IPS-15b (cell line): ENCODE results near the gene GMDS.

ENCODE experiments used
- H3K27me3 ChIP-seq: one replicate; pipeline ENCODE4 v1.6.1; 2013; ENCODE audit warnings: low read length; ENCODE audit not compliant: control insufficient read depth, insufficient read depth
- H3K36me3 ChIP-seq: one replicate; pipeline ENCODE4 v1.6.1; 2013; ENCODE audit warnings: low read length; ENCODE audit not compliant: control insufficient read depth, insufficient read depth
- H3K4me1 ChIP-seq: one replicate; pipeline ENCODE4 v1.6.1; 2013; ENCODE audit warnings: mild to moderate bottlenecking, low read length; ENCODE audit not compliant: control insufficient read depth, insufficient read depth
- H3K4me3 ChIP-seq: one replicate; pipeline ENCODE4 v1.5.1; 2013; ENCODE audit warnings: low read depth, low read length
- H3K9ac ChIP-seq: one replicate; pipeline ENCODE4 v1.6.1; 2013; ENCODE audit warnings: low read depth, mild to moderate bottlenecking, low read length
- H3K9me3 ChIP-seq: one replicate; pipeline ENCODE4 v1.6.1; 2013; ENCODE audit warnings: mild to moderate bottlenecking, low read length; ENCODE audit not compliant: control insufficient read depth, insufficient read depth

The GMDS gene

DNA sequence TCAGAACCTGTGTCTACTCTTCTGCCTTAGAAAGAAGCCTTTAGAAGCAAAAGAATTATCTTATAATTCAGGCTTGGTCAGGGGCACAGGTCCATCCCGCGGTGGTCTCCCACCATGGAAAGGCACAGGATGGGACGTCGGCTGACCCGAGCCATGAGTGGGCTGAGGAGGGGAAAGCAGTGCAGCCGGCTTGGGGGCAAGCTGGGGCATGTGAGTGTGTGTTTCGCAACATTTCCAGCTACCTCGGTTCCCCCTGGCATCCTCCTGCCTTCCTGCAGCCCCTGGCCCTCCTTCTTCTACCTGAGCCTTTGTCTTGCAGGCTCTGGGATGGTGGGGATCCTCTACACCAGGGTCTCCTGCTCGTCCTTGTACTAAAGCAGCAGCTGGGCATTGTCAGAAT is 664.8 kb downstream of the GMDS start:
- no peak overlapping the region for H3K4me3 ChIP-seq
- no peaks in the 10 kb centered on the region for H3K9me3 ChIP-seq
- no peaks in the 10 kb centered on the region for H3K36me3 ChIP-seq
- H3K4me1 ChIP-seq = peaks cover 5% of the 10 kb centered on the region
- peaks cover 3% of the 10 kb centered on the region for H3K27me3 ChIP-seq
- no peak overlapping the region for H3K9ac ChIP-seq

DNA sequence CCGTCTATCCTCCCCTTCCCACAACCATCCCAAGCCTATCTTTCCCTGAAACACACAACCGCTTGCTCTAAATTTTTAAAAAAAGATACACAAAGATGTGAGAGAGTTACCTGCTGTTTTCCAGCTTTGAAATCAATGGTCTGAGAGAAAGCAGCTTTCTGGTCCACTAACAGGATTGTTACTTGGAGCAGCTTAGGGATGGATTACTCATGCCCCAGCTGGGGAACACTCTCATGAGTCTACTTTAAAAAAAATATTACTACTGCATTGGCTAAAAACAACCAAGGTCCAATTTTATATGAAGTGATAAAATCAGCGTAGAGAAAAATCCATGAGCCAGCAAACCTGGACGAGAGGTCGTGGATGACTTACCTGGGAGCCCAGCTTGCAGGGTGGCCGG is 665.3 kb downstream of the GMDS start:
- Histone ChIP-seq H3K4me1 (peaks cover 9% of the 10 kb centered on the region), H3K27me3 (peaks cover 3% of the 10 kb centered on the region), H3K9me3 (no peaks in the 10 kb centered on the region), H3K9ac (no peak overlapping the region), H3K4me3 (no peak overlapping the region), H3K36me3 (no peaks in the 10 kb centered on the region)

DNA sequence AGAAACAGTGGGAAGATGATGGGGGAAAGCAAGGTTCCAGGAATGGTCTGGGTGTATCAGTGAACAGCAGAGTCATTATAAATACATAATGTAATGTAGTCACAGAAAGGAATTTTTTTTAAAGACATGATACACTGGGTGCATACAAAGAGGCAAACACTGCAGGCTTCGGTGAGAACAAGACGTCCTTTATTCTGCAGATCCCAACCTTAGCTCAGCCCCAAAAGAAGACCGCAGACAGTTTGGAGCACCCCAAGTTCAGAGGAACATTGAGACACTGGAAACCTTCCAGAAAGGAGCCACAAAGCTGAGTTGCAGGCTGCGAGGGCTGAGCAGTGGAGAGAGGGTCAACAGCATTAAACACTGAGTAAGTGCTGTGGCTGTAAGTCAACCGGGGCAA is 666.3 kb downstream of the GMDS start:
- Histone ChIP-seq H3K9me3 (no peaks in the 10 kb centered on the region), H3K4me3 (no peak overlapping the region), H3K27me3 (peaks cover 3% of the 10 kb centered on the region), H3K36me3 (no peaks in the 10 kb centered on the region), H3K4me1 (peaks cover 13% of the 10 kb centered on the region), H3K9ac (no peak overlapping the region)

DNA sequence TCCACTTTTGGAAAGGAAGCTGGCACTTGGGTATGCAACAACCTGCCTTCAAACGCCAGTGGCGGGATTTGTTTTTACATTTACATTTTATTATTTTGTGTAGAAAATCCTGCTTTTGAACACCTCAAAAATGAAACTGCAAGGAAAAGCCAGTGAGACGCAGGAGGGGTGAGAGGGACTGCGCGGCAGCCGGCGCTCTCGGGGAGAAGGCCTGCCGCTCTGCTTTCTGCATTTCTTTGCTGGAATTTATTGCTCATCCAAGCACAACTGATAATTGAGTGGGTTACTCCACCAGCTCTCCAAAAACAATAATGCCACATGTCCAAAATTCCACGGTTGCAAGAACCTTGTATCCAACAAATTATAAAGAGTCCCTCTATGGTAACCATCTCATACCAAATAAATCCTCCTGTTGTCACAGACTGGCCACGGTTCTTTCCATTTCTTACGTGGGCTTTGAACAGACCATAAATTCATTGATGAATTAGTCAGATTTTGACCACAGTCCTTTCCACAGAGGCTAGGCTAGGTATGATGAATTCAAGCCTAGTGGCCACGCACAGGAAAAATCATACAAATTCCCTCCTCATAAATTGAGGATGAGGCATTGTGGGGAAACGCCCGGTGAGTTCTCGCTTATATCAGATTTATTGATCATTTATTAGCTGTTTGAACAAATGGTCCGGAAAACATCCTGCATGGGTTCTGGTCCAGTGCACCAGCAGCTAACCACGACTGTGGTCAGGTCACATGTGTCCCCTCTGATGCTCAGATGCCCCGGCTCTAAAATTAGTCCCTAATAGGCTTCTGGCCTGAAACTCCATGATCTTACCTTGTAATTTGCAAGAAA is 667.3 kb downstream of the GMDS start:
- Histone ChIP-seq H3K9me3 (no peaks in the 10 kb centered on the region), H3K4me3 (no peak overlapping the region), H3K36me3 (no peaks in the 10 kb centered on the region), H3K27me3 (peaks cover 3% of the 10 kb centered on the region), H3K4me1 (peaks cover 13% of the 10 kb centered on the region), H3K9ac (no peak overlapping the region)

DNA sequence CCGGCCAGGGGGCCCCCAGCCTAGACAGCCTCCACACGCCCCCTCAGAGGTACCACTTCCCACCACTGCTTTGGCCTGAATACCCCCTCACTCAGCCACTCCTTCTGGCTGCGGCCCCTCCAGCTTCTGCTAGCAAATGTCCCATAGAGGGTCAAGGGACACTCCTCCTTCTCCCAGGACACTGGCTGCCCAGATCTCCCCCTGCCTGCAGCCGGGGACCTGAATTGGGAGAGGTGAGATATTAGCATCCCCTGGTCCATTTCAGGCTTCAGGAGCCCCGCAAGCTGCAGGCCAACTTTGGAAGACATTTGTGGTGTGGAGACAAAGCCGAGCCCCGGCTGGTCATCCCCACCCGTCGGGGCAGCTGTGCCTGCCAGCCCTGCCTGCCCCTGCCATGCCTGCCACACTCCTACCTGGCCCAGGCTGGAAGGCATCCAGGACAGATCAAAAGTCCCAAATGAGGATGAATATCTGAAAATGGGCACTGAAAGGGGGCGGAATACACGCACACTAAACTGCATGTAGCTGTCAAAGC is 668.2 kb downstream of the GMDS start:
- H3K36me3 ChIP-seq = no peaks in the 10 kb centered on the region
- peaks cover 13% of the 10 kb centered on the region for H3K4me1 ChIP-seq
- no peaks in the 10 kb centered on the region for H3K9me3 ChIP-seq
- H3K27me3 ChIP-seq = peaks cover 3% of the 10 kb centered on the region
- no peak overlapping the region for H3K9ac ChIP-seq
- H3K4me3 ChIP-seq = no peak overlapping the region

DNA sequence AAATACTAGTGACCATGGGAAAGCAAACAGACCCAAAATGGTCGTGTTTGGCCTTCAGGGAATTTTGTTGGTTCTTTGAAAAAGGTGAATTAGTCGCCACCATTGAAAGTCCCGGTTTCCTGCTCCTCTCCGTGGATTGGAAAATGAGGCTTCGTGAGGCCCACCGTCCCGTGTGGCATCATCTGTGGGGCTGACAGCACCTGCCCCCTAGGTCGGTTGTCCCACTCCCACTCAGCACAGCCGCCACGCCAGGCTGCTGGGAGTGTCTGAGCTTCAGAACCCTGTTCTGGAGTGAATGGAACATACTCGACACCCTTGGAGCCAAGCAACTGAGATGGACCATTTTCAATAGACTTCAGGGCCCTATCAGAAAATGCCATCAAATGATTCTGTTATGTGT is 668.7 kb downstream of the GMDS start:
- peaks cover 3% of the 10 kb centered on the region for H3K27me3 ChIP-seq
- H3K36me3 ChIP-seq = no peaks in the 10 kb centered on the region
- peaks cover 13% of the 10 kb centered on the region for H3K4me1 ChIP-seq
- no peaks in the 10 kb centered on the region for H3K9me3 ChIP-seq
- no peak overlapping the region for H3K4me3 ChIP-seq
- H3K9ac ChIP-seq = no peak overlapping the region

DNA sequence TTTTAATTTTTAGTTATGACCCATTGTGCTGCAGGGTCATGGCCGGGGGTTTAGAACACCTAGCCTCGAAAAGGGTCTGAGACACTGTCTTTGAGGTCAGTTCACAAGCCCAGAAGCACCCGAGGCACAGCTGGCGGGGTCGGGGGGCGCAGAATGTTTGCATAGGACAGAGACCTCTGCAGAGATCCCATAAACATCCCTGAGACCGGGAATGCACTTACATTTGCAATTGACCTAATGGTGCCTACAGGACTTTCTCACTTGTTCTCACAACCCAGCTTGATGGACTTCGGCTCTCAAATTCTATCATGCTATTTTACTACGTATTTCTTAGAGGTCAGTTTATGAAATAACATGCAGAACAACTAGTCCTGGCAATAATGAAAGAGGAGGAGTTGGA is 669.2 kb downstream of the GMDS start:
- Histone ChIP-seq H3K36me3 (no peaks in the 10 kb centered on the region), H3K4me3 (no peak overlapping the region), H3K27me3 (peaks cover 3% of the 10 kb centered on the region), H3K4me1 (peaks cover 13% of the 10 kb centered on the region), H3K9me3 (no peaks in the 10 kb centered on the region), H3K9ac (no peak overlapping the region)

DNA sequence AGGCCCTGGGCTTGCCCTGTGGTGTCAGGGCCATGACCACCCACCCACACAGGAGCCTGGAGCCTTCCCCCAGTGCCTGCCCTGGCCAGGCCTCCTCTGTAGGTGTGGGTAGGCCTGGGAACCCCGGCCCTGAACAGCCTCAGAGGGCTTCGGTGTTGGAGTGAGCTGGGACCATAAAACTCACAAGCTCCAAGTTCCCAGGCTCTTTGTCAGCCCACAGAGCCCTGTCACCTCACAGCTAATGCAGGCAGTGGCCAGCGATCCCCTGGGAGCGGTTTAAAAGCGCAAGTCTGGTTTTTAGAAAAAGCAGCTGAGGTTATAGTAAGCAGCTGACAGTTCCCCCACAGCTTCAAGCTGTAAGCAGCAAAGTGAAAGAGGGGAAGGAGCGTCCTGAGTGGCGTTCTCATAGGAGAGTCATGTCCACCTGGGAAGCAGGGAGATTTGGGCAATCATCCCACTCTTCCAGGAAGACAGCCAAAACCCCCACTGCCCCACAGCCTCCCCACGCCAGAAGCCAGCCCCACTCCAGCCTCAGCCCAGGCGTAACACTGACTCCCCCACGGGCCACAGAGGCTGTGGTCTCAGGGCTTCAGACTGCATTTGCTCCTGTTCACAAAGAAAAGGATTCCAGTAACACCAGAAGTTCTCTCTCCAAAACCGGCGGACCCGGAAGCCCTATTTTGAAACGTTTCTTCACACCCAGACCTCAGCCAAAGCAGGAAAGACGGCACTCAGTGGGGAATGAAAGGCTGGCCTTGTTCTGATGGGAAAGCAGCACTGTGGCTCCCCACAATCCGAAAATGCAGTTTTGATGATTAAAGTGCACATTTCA is 670.0 kb downstream of the GMDS start:
- no peak overlapping the region for H3K4me3 ChIP-seq
- peaks cover 3% of the 10 kb centered on the region for H3K27me3 ChIP-seq
- peaks cover 13% of the 10 kb centered on the region for H3K4me1 ChIP-seq
- no peaks in the 10 kb centered on the region for H3K36me3 ChIP-seq
- H3K9ac ChIP-seq = peak overlapping the region; percentile 16
- H3K9me3 ChIP-seq = no peaks in the 10 kb centered on the region

DNA sequence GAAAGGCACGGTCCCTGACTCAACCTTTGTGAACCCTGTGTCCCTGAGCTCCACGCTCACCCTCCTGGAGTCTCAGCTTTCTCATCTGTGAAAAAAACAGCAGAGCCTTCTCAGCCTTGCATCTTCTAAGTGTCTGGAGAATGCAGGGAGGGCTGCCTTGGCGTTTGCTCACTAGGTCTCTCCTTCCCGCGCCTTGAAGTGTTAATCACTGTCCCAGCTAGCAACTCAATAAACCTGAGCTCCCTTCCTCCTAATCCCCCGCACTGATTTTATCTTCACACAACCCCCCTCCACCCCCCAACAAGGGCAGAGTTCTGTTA is 670.6 kb downstream of the GMDS start:
- peaks cover 13% of the 10 kb centered on the region for H3K4me1 ChIP-seq
- no peaks in the 10 kb centered on the region for H3K36me3 ChIP-seq
- no peaks in the 10 kb centered on the region for H3K9me3 ChIP-seq
- H3K4me3 ChIP-seq = no peak overlapping the region
- H3K9ac ChIP-seq = peak overlapping the region; percentile 16
- H3K27me3 ChIP-seq = peaks cover 3% of the 10 kb centered on the region

DNA sequence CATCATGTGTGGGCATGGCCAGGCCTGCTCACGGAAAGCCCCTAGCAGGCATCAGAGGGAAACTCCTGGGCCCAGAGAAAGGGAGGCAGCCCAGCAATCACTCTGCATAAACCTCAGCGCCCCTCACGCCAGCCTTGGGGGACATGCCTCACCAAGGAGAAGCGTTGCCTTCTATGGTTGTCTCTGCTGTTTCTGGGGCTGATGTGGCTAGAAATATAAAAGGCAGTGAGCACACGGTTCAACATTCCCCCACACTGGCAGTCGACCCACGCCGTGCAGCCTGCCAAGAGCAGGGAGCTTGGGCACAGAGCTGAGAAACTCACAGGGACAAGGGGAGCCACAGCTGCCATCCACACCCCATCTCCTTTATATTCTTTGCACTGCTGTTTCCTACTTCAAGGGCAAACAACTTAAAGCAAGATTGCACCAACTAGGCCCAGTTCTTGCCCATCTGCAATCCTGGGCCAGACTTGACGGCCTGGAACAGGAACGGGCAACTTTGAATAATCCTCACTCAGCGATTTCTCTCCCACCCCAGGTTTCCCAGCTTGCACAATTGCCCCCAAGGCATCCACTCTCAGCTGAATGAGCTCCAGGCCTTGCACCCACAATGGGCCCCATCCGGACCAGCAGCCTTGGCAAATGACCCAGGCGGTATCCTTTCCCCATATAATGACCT is 671.2 kb downstream of the GMDS start:
- H3K4me1 ChIP-seq = peaks cover 13% of the 10 kb centered on the region
- H3K9me3 ChIP-seq = no peaks in the 10 kb centered on the region
- no peak overlapping the region for H3K9ac ChIP-seq
- H3K27me3 ChIP-seq = peaks cover 3% of the 10 kb centered on the region
- no peaks in the 10 kb centered on the region for H3K36me3 ChIP-seq
- H3K4me3 ChIP-seq = no peak overlapping the region
